ENCODE data around the gene NSFL1C.

The NSFL1C gene

DNA sequence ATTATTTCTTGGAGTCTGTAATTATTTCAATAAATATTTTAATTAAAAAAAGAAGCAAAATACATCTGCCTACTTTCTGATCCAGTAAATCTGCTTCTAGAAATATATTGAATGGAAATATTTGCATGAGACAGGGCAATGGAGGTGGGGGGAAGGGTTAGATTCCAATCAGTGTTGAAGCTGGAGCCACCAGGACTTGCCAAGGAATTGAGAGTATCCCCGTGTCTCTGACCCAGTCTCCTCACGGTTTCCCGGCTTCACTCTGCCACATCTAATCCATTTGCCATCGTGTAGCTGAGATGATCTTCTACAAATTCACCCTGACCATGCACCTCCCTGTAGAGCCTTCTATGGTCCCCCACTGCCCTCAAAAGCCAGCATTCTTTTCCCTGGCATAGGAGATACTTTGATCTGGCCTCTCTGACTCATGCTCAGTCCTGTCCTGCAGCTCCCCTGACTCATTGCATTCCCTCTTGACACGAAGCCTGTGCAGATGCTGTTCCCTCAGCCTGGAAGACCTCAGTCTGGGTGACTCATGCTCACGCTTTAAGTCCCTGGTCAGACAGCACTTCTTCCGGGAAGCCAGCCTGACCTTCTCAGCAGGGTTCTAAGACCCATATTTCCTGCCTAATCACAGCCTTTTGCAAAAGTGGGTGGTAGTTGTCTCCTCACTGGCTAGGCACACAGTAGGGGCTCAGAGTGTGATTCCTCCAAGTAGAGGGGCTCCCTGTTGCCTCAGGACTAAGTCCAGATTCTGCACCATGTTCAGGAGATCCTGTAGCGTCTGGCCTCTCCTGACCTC is 50.8 kb downstream of the NSFL1C start:
- no peak overlapping the region for H3K27ac ChIP-seq

DNA sequence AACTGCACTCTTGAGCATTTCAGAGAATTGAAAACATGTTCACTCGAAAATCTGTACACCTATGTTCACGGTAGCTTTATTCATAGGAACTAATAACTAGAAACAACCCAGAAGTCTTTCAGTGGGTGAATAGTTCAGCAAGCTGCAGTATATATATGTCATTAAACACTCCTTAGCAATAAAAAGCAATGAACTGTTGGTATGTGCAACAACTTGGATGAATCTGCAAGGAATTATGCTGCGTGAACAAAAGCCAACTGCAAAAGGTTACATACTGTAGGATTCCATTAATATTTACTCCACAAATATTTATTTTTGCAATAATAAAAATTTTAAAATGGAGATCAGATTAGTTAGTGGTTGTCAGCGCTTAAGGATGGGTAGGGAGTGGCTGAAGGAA is 51.7 kb downstream of the NSFL1C start:
- peak overlapping the region; percentile 39 for H3K27ac ChIP-seq
- TF ChIP-seq, protein P1, sequence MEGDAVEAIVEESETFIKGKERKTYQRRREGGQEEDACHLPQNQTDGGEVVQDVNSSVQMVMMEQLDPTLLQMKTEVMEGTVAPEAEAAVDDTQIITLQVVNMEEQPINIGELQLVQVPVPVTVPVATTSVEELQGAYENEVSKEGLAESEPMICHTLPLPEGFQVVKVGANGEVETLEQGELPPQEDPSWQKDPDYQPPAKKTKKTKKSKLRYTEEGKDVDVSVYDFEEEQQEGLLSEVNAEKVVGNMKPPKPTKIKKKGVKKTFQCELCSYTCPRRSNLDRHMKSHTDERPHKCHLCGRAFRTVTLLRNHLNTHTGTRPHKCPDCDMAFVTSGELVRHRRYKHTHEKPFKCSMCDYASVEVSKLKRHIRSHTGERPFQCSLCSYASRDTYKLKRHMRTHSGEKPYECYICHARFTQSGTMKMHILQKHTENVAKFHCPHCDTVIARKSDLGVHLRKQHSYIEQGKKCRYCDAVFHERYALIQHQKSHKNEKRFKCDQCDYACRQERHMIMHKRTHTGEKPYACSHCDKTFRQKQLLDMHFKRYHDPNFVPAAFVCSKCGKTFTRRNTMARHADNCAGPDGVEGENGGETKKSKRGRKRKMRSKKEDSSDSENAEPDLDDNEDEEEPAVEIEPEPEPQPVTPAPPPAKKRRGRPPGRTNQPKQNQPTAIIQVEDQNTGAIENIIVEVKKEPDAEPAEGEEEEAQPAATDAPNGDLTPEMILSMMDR (conservative IDR thresholded peaks at IDR 0.05): no peak

More for the DNA sequence above, 50.8 kb downstream of the NSFL1C start:
- TF ChIP-seq, protein P1 (conservative IDR thresholded peaks at IDR 0.05): no peak

DNA sequence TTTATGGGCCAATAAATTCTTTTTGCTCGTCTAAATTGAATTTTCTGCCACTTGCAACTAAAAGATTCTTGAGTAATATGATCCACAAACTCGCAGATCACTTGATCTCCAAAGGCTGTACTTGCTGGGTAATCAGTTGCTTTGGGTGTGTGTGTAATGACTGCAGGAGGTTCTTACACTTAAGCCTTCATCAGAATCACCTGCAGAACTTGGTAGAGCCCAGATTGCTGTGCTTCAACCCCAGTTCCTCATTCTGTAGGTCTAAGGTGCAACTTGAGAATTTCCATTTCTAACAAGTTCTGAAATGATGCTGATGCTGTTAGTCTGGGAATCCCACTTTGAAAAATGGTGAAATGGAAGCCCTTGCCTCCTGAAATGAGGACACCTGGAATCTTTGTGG is 60.8 kb downstream of the NSFL1C start:
- H3K27ac ChIP-seq: no peak overlapping the region
- TF ChIP-seq, protein P1 (conservative IDR thresholded peaks at IDR 0.05): no peak

DNA sequence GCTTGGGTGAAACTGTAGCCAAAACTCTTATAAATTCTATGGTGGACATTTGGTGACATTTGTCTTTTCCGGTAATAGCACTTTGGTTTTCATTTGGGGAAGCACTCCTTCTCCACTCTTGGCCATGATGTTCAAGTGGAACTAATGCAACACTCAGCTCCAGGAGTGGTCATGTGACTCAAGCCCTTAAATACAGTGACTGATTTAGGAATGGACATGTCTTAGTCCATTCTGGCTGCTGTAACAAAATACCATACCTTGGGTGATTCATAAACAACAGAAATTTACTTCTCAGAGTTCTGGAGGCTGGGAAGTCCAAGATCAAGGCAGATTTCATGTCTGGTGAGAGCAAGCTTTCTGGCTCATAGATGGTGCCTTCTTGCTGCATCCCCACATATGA is 63.0 kb downstream of the NSFL1C start:
- TF ChIP-seq, protein P1 (conservative IDR thresholded peaks at IDR 0.05): no peak
- H3K27ac ChIP-seq: no peak overlapping the region

DNA sequence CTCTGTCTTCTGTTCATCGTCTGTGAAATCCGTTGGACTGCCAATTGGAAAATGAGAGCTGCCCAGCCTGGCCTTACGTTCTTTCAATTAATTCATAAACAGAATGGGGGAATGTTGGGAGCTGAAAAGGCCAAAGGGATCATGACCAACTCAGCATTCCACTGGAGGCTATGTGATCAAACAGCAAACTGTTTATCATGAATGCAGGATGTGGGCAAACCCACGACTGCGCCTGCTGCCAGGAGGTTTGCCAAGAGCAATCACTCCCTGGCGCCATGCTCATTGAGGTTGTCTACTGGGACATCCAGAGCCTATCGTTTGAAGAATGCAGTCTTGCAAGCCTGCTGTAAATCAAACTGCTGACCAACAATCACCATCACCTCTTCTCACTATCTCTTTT is 64.5 kb downstream of the NSFL1C start:
- TF ChIP-seq, protein P1 (conservative IDR thresholded peaks at IDR 0.05): no peak
- peak overlapping the region; percentile 70; the same call in 1 of the 2 replicates for H3K27ac ChIP-seq

DNA sequence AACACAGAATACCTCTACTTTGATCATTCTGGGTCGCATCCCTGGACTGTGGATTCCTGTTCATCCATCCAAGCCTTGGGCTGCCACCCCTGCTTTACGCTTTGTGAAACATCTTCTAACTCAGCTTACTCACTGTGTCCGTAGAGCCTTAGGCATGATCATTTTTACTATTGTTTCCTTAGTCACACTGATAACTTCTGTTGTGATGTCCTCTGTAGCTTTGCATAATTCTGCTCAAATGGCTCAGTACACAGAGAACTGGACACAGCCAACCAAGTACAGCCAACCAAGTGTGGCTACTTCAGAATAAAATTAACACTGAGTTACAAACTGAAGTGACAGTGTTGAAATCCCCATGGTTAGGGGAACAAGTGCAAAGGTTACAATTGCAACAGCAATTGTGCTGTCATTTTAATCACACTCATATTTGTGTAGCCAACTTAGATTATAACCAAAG is 65.2 kb downstream of the NSFL1C start:
- peak overlapping the region; percentile 70 for H3K27ac ChIP-seq
- TF ChIP-seq, protein P1 (conservative IDR thresholded peaks at IDR 0.05): no peak

DNA sequence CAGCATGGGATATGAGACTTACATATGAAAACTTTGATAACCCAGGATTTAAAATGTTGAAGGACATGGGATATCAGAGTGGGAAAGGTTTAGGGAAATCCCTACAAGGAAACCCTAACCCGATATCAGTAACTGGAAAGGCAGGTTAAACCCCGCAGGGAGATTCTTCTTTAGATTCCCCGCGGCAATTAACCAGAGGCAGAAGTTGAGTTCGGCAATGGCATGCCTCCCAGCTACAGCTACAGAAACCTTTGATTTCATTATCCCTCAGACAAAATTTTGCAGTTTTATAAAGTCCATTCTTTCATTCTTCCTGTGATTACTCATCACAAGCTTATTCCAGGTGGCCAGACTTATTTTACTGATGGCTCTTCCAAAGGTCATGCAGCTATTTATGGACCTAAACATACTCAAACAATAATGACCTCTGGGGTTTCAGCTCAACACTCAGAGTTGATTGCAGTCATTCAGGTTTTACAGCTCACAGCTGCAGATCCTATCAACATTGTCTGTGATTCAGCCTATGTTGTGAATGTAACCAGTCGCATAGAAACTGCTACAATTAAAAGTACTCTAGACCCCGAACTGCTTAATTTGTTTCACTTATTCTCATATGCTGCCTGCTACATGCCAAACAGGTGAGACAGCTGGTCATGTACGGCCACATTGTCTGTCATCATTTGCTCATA is 66.8 kb downstream of the NSFL1C start:
- H3K27ac ChIP-seq: peak overlapping the region; percentile 70

DNA sequence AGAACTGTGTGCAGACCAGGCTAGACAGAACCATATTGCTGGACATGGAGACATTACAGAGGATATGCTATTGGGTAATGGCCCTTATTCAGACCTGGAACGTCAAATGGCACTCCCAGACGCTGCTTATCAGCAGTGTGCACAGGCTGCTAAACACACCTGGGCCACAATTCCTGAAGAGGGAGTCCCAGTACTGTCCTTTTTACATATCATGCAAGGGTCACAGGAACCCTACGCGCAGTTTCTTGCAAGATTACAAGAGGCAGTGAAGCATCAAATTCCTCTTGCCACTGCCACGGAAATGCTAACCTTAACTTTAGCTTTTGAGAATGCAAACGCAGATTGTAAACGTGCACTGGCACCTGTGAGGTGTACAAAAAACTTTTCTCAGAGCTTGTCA is 68.5 kb downstream of the NSFL1C start:
- TF ChIP-seq, protein P1 (conservative IDR thresholded peaks at IDR 0.05): peak; percentile 69
- peak overlapping the region; percentile 70 for H3K27ac ChIP-seq

Measured in VCaP (cell line).